NB4 (cell line): ENCODE results near the gene ACACB.

Experiments used
- MAX ChIP-seq: IDR thresholded peaks from 2 replicates; pipeline ENCODE4 v1.6.1; 2011; ENCODE audit warnings: low read depth, low read length
- MYC ChIP-seq: IDR thresholded peaks from 2 replicates; pipeline ENCODE4 v1.6.1; 2011; ENCODE audit warnings: low read depth, low read length
- POLR2A ChIP-seq: IDR thresholded peaks from 2 replicates; pipeline ENCODE4 v1.6.1; 2011; ENCODE audit warnings: mild to moderate bottlenecking; ENCODE audit not compliant: insufficient read length; ENCODE audit errors: extremely low read depth
- TF ChIP-seq, protein P1 (sequence below): IDR thresholded peaks from one replicate; pipeline ENCODE4 v1.5.1; 2012; ENCODE audit warnings: low read depth, low read length

DNA sequence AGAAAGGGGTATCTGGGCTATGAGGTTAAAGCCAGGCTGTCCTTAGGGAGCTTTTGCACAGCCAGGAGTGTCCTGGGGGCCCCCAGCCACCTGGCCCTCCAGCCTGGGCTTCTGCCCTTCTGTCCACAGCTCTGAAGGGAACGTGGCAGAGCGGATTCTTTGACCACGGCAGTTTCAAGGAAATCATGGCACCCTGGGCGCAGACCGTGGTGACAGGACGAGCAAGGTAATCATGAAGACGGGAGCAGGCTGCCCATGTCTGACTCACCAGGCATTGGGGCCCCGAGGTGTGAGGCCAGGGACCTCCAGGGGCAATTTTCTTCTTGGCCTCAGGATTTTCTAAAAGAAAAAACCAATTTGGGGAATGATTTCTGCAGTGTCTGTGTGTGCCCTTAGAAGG lies 139.6 kb downstream of the ACACB start:
- TF ChIP-seq POLR2A (no peak), MYC (no peak), MAX (no peak)
- TF ChIP-seq, protein P1, sequence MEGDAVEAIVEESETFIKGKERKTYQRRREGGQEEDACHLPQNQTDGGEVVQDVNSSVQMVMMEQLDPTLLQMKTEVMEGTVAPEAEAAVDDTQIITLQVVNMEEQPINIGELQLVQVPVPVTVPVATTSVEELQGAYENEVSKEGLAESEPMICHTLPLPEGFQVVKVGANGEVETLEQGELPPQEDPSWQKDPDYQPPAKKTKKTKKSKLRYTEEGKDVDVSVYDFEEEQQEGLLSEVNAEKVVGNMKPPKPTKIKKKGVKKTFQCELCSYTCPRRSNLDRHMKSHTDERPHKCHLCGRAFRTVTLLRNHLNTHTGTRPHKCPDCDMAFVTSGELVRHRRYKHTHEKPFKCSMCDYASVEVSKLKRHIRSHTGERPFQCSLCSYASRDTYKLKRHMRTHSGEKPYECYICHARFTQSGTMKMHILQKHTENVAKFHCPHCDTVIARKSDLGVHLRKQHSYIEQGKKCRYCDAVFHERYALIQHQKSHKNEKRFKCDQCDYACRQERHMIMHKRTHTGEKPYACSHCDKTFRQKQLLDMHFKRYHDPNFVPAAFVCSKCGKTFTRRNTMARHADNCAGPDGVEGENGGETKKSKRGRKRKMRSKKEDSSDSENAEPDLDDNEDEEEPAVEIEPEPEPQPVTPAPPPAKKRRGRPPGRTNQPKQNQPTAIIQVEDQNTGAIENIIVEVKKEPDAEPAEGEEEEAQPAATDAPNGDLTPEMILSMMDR: no peak
